ENCODE data around the gene PRMT1.

The PRMT1 gene

DNA sequence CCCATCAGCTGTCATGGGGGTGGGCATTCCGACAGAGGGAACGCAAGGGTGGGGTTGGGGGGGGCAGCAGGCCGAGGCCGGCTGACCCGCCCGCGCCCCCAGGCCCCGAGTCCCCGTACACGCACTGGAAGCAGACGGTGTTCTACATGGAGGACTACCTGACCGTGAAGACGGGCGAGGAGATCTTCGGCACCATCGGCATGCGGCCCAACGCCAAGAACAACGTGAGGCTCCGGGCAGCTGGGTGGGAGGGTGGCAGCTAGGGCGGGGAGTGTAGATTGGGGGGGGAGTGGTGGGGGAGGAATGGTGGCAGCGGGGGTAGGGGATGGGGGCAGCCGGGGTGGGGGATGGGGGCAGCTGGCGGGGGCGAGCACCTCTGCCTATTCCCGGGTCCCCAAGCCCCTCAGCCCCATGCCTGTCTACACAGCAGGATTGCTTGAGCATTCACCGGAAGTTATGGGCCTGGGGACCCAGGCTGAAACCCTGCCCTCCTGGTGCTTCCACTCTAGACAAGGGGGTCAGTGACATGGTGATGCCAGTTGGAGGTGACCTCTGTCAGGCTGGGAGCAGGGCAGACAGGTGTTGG, 9.5 kb downstream of the PRMT1 start:
- Histone ChIP-seq H3K27ac (peak overlapping the region in 5 of 11 experiments; percentile 51 to 77 (median 63); a peak in 11 of 22 replicates), H3K4me1 (peaks cover 36 to 83% (median 56%) of the 10 kb centered on the region in 10 experiments), H3K36me3 (peaks cover 45 to 85% (median 78%) of the 10 kb centered on the region in 11 experiments), H3K4me3 (peak overlapping the region in 2 of 10 experiments; percentile 27 to 65; a peak in 2 of 20 replicates), H3K9me3 (replicated peaks in 1 of 11) (no peaks in the 10 kb centered on the region), H3K4me2 (peak overlapping the region in 10 of 11 experiments; percentile 64 to 95 (median 84); a peak in 19 of 22 replicates), H3K9ac (peak overlapping the region in 6 of 11 experiments; percentile 42 to 66 (median 54); a peak in 11 of 22 replicates), H4K20me1 (peaks cover 0 to 90% (median 82%) of the 10 kb centered on the region in 11 experiments; a peak in 21 of 22 replicates), H3K27me3 (peaks cover 20 to 33% (median 28%) of the 10 kb centered on the region in 11 experiments)
- TF ChIP-seq Cebpa-rat (IDR thresholded peaks at IDR 0.05), result no peak

DNA sequence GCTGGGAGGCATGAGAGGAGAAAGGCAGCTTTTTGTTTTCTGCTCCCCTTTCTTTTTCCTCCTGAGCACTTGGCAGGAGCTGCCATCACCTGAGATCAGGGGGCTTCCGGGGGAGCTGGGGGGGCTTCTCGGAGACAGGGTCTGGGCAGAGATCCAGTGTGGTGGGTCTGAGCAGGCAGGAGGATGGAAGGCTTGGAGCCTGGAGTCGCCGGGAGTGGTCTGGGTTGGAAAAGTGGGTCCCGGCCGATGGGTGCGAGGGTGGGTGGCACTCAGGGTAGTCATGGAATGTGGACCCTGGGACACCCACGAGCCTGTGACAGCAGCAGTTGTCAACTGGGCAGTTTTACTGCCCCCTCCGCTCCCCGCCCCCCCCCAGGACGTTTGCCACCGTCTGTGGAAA, 10.1 kb downstream of the PRMT1 start:
- Histone ChIP-seq H4K20me1 (peaks cover 0 to 84% (median 77%) of the 10 kb centered on the region in 11 experiments; a peak in 21 of 22 replicates), H3K36me3 (peaks cover 39 to 80% (median 72%) of the 10 kb centered on the region in 11 experiments), H3K4me2 (peak overlapping the region; percentile 64 to 95 (median 89))

DNA sequence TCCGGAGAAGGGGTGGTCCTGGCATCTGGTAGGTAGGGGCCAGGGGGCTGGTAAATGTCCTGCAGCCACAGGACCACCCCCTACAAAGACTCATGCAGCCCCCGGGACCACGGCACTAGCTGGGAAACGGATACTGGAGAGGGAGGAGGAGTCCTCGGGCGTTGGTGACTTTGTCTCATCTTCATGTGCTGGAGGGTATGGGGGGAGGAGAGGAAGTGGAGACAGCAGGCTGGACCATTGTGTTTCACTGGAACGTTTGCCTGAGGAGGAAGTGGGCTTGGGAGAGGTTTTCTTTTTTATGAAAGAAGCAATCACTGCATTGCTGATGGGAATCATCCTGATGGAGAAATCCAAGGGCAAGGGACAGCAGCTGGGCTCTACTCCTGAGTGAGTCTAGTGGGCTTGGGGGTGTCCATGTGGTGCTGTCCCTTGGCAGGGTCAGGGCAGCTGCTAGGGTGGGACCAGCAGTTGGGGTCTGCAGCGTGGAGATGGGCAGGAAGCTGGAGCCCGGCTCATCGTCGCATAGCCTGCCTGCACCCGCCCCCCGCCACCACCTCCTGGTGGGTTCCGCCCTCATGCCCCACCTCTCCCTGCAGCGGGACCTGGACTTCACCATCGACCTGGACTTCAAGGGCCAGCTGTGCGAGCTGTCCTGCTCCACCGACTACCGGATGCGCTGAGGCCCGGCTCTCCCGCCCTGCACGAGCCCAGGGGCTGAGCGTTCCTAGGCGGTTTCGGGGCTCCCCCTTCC, 10.7 kb downstream of the PRMT1 start:
- peaks cover 33 to 74% (median 66%) of the 10 kb centered on the region in 11 experiments for H3K36me3 ChIP-seq
- H3K4me1 ChIP-seq, result peaks cover 37 to 82% (median 56%) of the 10 kb centered on the region in 10 experiments
- no peaks in the 10 kb centered on the region for H3K9me3 ChIP-seq (replicated peaks in 1 of 11)
- H3K27me3 ChIP-seq, result peaks cover 21 to 35% (median 30%) of the 10 kb centered on the region in 11 experiments
- H3K4me3 ChIP-seq, result peak overlapping the region in 6 of 10 experiments; percentile 31 to 65 (median 48); a peak in 11 of 20 replicates
- H4K20me1 ChIP-seq, result peaks cover 0 to 78% (median 71%) of the 10 kb centered on the region in 11 experiments; a peak in 21 of 22 replicates
- no peak for TF ChIP-seq Cebpa-rat (IDR thresholded peaks at IDR 0.05)
- peak overlapping the region in 10 of 11 experiments; percentile 29 to 66 (median 48); a peak in 16 of 22 replicates for H3K9ac ChIP-seq
- H3K4me2 ChIP-seq, result peak overlapping the region; percentile 64 to 95 (median 89)
- H3K27ac ChIP-seq, result peak overlapping the region in 7 of 11 experiments; percentile 44 to 77 (median 55); a peak in 13 of 22 replicates

More for the DNA sequence above, 10.1 kb downstream of the PRMT1 start:
- Histone ChIP-seq H3K4me1 (peaks cover 37 to 81% (median 55%) of the 10 kb centered on the region in 10 experiments), H3K27ac (peak overlapping the region in 6 of 11 experiments; percentile 44 to 77 (median 59); a peak in 12 of 22 replicates), H3K9me3 (replicated peaks in 1 of 11) (no peaks in the 10 kb centered on the region), H3K4me3 (peak overlapping the region in 2 of 10 experiments; percentile 45 to 65; a peak in 4 of 20 replicates), H3K27me3 (peaks cover 21 to 35% (median 30%) of the 10 kb centered on the region in 11 experiments), H3K9ac (peak overlapping the region in 8 of 11 experiments; percentile 38 to 66 (median 52); a peak in 13 of 22 replicates)
- no peak for TF ChIP-seq Cebpa-rat (IDR thresholded peaks at IDR 0.05)

DNA sequence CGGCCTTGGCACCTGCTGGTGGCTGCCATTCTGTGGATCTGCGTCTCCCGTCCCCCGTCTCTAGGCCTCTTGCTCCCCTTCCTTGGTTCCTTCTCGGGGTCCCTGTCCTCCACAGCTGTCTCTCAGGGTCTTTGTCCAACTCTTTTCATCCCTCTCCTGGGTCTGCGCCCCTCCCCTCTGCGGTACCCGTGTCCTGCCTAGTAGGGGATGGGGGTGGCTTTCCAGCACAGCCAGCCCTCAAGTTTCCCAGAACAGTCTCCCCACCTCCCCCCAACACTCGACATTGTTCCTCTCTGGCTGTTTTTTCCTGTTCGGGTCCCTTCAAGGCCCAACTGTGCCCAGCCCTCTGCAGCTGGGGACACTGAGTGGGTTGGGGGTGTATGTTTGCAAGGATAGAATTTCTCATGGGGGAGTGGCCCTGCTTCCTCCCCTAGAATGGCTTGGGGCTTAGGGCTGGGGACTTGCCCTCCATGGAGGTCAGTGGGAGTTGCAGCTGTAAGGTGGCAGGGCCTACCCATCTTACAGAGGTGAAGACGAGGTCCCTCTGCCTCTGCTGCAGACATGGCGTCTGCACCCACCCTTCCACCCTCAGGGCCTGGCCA, 11.6 kb downstream of the PRMT1 start:
- peak overlapping the region; percentile 64 to 95 (median 89); a peak in 20 of 22 replicates for H3K4me2 ChIP-seq
- peak overlapping the region in 6 of 11 experiments; percentile 29 to 66 (median 48); a peak in 10 of 22 replicates for H3K9ac ChIP-seq
- H3K27me3 ChIP-seq, result peaks cover 21 to 35% (median 30%) of the 10 kb centered on the region in 11 experiments
- peaks cover 25 to 65% (median 57%) of the 10 kb centered on the region in 11 experiments for H3K36me3 ChIP-seq
- peaks cover 0 to 69% (median 62%) of the 10 kb centered on the region in 11 experiments; a peak in 21 of 22 replicates for H4K20me1 ChIP-seq
- no peaks in the 10 kb centered on the region for H3K9me3 ChIP-seq (replicated peaks in 1 of 11)
- peak overlapping the region in 4 of 10 experiments; percentile 45 to 65 (median 52); a peak in 8 of 20 replicates for H3K4me3 ChIP-seq
- H3K27ac ChIP-seq, result peak overlapping the region in 6 of 11 experiments; percentile 33 to 77 (median 59); a peak in 9 of 22 replicates
- no peak for TF ChIP-seq Cebpa-rat (IDR thresholded peaks at IDR 0.05)
- H3K4me1 ChIP-seq, result peaks cover 37 to 82% (median 56%) of the 10 kb centered on the region in 10 experiments

DNA sequence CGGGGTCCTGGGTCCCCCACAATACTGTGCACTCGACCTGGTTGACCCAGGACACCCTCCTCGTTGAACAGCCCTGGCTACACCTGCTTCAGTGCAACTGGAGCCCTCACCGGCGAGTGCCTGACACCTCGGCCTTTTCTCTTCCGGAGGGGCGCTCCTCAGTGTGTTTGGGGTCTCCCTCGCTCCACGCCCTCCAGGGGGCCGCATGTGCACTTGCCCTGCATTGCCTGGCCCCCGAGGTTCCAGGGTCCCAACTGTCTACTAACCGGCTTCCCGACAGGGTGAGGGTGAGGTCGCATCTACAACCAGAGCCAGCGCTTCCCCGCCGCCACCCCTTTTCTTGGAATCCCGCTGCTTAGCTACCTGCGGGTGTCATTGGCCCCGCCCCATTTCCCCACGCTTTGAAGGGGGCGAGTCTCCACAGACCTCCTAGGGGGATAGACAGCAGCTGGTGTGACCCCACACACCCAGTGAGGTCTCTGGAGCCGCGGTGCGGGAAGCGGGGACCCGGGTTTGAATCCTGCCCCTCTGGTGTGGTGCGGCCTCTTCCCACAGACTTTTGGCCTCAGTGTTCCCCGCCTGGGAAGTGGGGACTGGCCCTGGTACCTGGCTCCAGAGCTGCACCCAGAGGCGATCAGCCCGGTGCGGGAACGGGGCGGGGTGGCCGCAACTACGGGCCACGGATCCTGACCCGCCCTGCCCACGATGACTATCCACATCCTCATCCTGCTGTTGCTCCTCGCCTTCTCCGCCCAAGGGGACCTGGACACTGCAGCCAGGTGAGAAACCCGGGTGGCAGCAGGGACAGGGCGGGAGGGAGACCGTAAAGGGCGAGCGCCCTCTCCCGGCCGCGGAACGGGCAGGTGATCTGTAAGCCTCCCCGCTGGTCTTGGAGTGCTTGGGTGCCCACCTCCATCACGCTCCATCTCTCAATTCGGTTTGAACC, 12.3 kb downstream of the PRMT1 start, which contains the start of gene ADM5:
ADM5 (plus strand) TSS at position 462 of the 946 bp plus-strand sequence; CDS start at position 706, 244 bp downstream.
- Histone ChIP-seq H3K9me3 (replicated peaks in 1 of 11) (no peaks in the 10 kb centered on the region), H3K4me3 (peak within 1 kb of the TSS in 8 of 10 experiments; percentile 27 to 65 (median 46); a peak in 11 of 20 replicates), H3K27ac (peak within 1 kb of the TSS in 6 of 11 experiments; percentile 33 to 77 (median 59); a peak in 9 of 22 replicates), H3K4me1 (peaks cover 37 to 75% (median 56%) of the 10 kb centered on the region in 10 experiments), H4K20me1 (peaks cover 0 to 62% (median 54%) of the 10 kb centered on the region in 11 experiments; a peak in 19 of 22 replicates), H3K9ac (peak within 1 kb of the TSS in 9 of 11 experiments; percentile 10 to 66 (median 42); a peak in 13 of 22 replicates), H3K27me3 (peaks cover 21 to 35% (median 30%) of the 10 kb centered on the region in 11 experiments), H3K36me3 (peaks cover 18 to 57% (median 49%) of the 10 kb centered on the region in 11 experiments), H3K4me2 (peak within 1 kb of the TSS; percentile 68 to 95 (median 89))
- no peak for TF ChIP-seq Cebpa-rat (IDR thresholded peaks at IDR 0.05)

DNA sequence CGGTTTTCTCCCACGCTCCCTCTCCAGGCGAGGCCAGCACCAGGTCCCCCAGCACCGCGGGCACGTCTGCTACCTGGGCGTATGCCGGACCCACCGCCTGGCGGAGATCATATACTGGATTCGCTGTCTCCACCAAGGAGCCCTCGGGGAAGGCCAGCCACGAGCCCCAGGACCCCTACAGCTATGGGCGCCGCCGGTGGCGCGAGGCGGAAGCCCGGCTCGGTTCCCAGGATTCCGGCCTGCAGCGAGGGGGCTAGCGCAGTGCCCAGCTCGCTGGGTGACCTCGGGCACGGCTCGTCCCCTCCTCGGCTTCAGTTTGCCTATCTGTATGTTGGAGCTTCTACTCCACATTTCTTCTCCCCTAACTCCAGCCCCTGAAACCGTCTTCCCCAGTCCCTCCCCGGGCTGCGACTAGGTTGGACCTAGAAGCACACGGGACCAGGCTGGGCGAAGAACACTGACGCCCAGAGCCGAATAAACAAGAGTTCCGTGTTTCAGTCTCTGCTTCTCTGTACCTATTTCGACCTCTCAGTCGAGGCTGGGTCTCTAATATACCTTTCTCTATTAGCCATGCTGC, 13.1 kb downstream of the PRMT1 start:
- H3K36me3 ChIP-seq, result peaks cover 11 to 49% (median 42%) of the 10 kb centered on the region in 11 experiments
- peak overlapping the region in 7 of 11 experiments; percentile 7 to 42 (median 35); a peak in 5 of 22 replicates for H3K9ac ChIP-seq
- no peak overlapping the region for H3K27ac ChIP-seq
- peak overlapping the region; percentile 68 to 95 (median 80) for H3K4me2 ChIP-seq
- peaks cover 21 to 35% (median 30%) of the 10 kb centered on the region in 11 experiments for H3K27me3 ChIP-seq
- peaks cover 37 to 71% (median 56%) of the 10 kb centered on the region in 10 experiments for H3K4me1 ChIP-seq
- H3K9me3 ChIP-seq (replicated peaks in 1 of 11), result no peaks in the 10 kb centered on the region
- no peak for TF ChIP-seq Cebpa-rat (IDR thresholded peaks at IDR 0.05)
- H3K4me3 ChIP-seq, result peak overlapping the region in 8 of 10 experiments; percentile 26 to 56 (median 37); a peak in 10 of 20 replicates
- H4K20me1 ChIP-seq, result peaks cover 0 to 54% (median 47%) of the 10 kb centered on the region in 11 experiments; a peak in 19 of 22 replicates
